H4 (cell line): Measurements from ENCODE around the gene TMEM45A. TPM values are rescaled to one million over a fixed set of nuclear protein-coding genes. Genes with fewer than 3 reads are reported as not detected.
"Not testable (repeated sequence)": the region's sequence is repeated elsewhere in the genome, so short reads cannot be mapped to it uniquely, and the experiment has no call there.

Experiments
- DNase-seq: peaks from one replicate; pipeline ENCODE4 v3.0.0-alpha.2; 2015; ENCODE audit warnings: low spot score
- total RNA-seq: library from RNA; depleted of rRNA; stranded (reverse); fragments of >200 nt; shearing (Covaris generic); gene quantifications from 2 replicates; pipeline ENCODE4 v1.2.3, GENCODE V29; 2014

Gene TMEM45A
- total RNA-seq, 1 experiment from 2014 or later, result 31.6 TPM

DNA sequence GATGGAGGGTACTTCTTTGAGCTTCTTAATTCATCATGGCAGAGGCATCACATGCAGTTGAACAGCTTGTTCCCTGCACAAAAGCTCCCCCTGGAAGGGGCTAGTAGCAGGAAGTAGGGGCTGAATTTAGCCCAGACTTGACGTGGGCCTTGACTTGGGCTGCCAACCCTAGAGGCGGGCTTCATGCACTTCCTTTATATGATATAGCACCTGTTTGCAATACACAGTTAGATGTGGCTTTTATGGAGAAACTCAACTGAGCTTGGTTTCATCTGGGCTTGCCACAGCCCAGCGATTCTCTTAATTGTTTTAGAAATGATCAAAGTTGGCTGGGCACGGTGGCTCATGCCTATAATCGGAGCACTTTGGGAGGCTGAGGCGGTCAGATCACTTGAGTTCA lies 83.3 kb downstream of the TMEM45A start:
- no peak for DNase-seq

DNA sequence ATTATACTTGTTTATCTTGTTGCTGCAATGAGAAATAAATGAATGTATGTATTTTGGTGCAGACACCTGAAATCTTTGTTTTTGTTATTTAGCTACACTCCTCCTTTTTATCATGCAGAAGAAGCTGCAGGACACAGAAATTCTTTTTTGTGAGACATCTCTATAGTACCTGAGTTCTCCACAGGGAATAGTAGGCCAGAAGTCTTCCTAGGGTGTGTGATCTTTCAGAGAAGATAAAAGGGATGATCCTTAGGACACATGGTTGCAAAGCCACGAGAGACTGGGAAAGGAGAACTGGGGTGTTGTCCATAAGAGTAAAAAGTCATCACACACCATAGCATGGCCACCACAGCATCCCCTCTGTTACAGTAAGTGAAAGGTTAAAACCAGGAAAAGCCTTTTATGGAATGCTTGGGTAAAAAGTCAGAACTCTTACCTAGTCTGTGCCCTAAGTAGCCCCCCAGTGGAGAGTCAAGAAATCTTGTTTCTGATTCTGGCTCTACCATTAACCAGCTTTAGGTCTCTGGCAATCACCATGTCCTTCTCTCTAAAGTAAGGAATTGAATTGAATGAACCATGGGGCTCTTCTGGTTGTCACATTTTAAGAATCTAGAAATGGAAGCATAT lies 85.1 kb downstream of the TMEM45A start:
- DNase-seq, result no peak

- no peak for DNase-seq
Observed at GRCh38 chr3:100578646-100579045, 86.2 kb downstream of the TMEM45A start.

DNA sequence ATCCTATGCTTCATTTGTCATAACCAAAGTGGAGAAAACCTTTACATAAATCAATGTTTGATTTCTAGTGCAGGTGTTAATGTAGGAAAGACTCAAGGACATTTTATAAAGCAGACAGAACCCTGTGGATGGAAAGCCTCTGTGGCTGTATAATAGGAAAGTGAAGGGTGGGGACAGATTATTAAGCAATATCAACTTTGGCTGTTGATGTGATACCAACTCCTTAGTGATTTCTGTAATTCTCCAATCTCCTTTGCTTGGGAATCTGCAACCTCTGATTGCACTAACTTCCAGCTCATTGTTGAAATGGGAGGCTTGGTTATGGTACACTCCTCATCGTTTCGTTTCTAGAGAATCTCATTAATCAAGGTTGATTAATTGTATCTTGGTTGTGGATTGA lies 87.7 kb downstream of the TMEM45A start:
- no peak for DNase-seq

- DNase-seq, result no peak
Observed at GRCh38 chr3:100581650-100582049, 89.2 kb downstream of the TMEM45A start.

DNA sequence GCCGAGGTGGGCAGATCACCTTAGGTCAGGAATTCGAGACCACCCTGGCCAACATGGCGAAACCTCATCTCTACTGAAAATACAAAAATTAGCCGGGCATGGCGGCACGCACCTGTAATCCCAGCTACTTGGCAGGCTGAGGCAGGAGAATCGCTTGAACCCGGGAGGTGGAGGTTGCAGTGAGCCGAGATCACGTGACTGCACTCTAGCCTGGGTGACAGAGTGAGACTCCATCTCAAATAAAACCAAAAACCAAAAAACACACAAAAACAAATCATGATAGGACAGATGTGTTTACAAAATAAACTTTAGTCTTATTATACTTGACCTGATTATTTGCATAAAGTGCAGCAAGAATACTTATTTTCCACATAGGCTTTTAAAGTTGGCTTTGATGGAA lies 89.7 kb downstream of the TMEM45A start:
- DNase-seq, result not testable (repeated sequence)

DNA sequence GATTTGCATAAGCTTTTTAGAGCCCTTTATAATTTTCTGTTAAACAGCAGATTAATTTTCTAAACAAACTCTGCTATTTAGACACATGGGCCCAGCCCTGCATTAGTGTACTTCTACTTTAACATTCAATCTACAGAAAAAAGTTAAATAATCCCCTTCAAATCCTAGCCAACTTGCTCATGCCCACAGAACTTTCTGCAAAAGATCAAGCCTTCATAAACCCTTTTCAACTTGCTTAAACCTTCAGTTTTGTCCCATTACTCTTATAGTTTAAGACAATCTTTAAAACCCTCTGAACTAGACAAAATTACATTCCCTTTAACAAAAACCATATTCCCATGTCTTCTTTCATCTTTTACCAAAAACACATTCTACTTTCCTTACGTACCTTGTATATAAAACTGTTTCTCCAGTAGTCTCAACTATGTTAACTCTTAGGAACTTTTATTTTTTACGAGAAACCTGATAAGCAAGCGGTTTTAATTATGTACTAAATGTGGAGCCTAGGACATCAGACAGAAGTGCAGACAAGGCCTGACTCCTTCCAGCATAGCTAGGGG lies 91.8 kb downstream of the TMEM45A start:
- DNase-seq, result no peak

DNA sequence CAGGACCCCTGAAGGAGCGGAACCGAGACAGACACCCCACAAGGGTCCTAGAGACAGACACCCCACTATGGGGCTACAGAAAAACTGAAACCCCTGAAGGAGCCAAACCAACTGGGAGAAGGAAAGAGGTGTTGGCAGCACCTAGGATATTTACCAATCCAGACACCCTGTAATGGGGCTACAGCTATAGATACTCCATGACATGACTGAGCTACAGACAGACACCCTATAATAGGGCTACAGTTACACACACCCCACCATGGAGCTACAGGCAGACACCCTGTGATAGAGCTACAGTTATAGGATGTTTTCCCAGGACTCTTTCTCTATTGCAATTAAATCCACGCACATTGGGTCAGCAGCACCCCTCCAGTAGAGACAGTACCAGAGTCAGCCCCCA lies 94.4 kb downstream of the TMEM45A start:
- no peak for DNase-seq

GRCh38 chr3:100588251-100588650 lies 95.8 kb downstream of the TMEM45A start:
- no peak for DNase-seq

DNA sequence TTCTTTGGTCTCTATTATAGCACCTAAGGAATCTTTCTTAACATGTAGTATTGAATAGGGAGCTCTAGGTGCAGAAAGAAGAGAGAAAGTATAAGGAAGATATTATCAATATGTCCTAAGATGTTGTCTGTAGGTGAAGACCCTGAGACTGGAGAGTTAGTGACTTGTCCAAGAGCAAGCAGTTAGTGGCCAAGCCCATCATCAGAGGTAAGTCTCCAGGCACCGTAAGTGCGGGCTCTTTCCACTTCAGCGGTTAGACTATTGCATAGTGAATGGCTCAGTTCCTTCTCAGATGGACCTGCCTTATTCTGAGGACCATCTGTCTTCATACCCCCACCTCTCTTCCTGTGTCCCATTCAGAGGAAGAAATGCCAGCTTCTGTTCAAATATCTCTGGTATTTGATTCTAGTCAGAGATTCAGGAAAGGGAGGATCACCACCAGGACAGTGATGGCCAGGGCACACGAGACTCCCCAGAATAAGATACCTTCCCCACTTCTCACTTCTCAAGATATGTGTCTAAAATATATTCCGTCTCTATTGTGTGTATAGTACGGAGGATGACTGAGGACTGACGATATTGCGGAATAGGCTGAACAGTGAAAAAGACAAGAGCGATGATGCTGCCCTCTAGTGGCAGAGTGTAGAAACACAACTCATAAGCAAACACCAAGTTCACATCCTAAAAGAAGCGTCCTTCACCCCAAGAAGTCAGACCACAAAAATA lies 97.9 kb downstream of the TMEM45A start:
- DNase-seq, result peak; percentile 59

- DNase-seq, result no peak
Observed at GRCh38 chr3:100590840-100591147, 98.4 kb downstream of the TMEM45A start.

GRCh38 chr3:100591411-100591810 lies 99.0 kb downstream of the TMEM45A start:
- DNase-seq, result no peak

DNA sequence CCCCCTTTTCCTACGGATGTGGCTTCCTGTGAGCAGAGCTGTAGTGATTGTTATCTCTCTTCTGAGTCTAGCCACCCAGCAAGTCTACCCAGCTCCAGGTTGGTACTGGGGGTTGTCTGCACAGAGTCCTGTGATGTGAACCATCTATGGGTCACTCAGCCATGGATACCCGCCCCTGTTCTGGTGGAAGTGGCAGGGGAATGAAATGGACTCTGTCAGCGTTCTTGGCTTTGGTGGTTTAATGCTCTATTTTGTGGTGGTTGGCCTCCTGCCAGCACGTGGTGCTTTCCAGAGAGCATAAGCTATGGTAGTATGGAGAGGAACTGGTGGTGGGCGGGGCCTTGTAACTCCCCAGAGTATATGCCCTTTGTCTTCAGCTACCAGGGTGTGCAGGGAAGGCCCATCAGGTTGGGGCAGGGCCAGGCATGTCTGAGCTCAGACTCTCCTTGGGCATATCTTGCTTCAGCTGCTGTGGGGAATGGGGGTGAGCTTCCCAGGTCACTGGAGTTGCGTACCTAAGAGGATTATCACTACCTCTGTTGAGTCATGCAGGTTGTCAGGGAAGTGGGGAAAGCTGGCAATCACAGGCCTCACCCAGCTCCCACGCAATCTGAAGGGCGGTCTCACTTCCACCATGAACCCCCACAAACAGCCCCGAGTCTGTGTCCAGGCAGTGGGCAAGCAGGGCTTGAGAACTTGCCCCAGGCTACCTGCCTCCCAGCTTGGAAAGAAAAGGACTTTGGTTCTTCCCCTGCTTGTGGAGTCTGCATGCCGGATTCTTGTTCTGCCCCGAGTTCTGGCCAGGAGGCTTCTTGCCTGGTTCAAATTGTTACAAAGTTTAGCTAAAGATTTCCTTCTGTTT lies 108.0 kb downstream of the TMEM45A start:
- DNase-seq, result peak; percentile 34

GRCh38 chr3:100602506-100603444 lies 110.4 kb downstream of the TMEM45A start:
- DNase-seq, result no peak

- DNase-seq, result peak; percentile 38
Observed at GRCh38 chr3:100603469-100603868, 111.0 kb downstream of the TMEM45A start.

GRCh38 chr3:100605358-100605757 lies 112.9 kb downstream of the TMEM45A start:
- DNase-seq, result no peak

DNA sequence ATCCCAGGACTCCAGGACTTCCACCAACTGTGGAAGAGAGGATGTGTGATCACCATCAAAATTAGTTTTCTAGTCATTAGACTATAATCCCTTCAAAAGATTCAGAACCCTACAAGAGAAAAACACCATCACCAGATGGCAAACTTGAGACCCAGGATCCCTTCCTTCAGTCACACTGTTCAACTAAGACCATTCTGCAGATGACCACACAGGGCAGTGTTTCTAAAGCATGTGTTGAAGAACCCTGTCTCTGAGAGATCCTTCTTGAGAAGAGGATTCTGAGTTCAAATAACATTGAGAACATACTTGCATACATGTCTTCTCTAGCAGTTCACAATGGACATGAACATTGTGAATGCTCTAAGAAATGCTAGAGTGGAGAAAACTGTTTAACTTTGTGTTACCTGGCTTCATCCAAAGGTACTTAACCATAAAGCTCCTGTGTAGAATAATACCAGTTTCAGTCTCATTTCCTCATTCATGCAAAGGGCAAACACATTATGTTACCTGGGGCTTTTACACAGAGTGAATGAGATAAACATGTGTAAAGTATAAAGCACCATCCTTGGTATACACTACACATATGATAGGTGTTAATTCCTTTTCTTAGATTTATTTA lies 114.6 kb downstream of the TMEM45A start:
- no peak for DNase-seq

GRCh38 chr3:100609305-100609704 lies 116.9 kb downstream of the TMEM45A start, which contains the start of gene ADGRG7:
TSS of gene ADGRG7 (plus strand) at chr3:100609601. CDS start at chr3:100609857, 256 bp downstream.
- no peak for DNase-seq

- no peak for DNase-seq
Observed at GRCh38 chr3:100609963-100610362, 117.5 kb downstream of the TMEM45A start.

DNA sequence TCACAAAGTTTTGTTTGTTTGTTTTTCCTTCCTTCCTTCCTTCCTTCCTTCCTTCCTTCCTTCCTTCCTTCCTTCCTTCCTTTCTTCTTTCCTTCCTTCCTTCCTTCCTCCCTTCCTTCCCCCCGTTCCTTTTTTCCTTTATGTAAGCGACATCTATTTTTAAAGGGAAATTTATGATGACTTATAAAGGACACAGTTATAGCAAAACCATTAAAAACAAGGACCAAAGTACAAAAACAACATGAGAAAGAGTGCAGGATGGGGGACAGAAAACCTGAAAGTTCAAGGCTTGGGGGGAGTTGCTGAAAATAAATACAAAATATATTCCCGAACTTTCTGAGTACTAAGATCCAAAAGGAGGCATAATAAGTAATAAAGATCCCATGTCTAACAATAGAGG lies 118.8 kb downstream of the TMEM45A start:
- no peak for DNase-seq
